IPS-NIHi11 (cell line): ENCODE measurements around the gene ZNF618.
A peak's percentile ranks its signal among the peaks of the same experiment; 100 is the strongest.
"Not testable (repeated sequence)": the region's sequence is repeated elsewhere in the genome, so short reads cannot be mapped to it uniquely, and the experiment has no call there.

Experiments
- DNase-seq: peaks from one replicate; pipeline ENCODE4 v3.0.0; 2012; ENCODE audit warnings: mixed read lengths, low spot score

The ZNF618 gene

DNA sequence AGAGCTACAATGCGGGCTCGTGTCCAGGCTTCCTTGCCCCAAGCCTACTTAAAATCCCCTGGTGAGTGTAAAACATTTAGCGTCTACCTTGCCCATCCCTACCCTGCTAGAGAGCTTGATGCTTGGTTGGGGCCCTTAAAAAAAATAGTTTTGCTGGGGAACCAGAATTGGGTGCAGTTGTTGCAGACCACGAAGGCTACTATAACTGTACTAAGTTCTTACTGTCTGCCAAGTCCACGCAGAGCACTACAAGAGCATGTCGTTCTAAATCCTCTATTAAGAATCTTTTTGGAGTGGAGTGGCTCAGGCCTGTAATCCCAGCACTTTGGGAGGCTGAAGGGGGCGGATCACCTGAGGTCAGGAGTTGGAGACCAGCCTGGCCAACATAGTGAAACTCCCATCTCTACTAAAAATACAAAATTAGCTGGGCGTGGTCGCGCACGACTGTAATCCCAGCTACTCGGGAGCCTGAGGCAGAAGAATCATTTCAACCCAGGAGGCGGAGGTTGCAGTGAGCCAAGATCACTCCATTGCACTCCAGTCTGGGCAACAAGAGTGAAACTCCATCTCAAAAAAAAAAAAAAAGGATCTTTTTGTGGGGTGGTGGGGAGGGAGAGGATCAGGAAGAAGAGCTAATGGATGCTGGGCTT, 206.8 kb downstream of the ZNF618 start:
- not testable (repeated sequence) for DNase-seq

DNA sequence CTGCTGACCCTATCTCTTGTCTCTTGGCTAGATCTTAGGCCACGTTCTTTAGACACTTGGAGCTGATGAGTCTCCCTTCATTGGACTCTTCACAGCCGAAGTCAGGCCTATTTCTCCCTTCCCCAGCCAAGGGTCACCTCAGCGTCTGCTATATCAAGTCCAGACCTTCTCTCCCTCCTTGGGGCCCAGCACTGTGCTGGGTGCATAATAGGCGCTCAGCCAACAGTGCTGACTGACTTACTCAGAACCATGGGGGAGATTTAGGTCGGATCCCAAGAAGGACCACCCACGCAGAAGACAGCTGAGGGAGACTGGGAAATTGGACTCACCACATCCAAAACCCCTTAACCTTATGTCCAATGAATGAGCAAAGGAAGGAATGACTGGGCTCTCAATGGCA, 207.6 kb downstream of the ZNF618 start:
- DNase-seq, result no peak

DNA sequence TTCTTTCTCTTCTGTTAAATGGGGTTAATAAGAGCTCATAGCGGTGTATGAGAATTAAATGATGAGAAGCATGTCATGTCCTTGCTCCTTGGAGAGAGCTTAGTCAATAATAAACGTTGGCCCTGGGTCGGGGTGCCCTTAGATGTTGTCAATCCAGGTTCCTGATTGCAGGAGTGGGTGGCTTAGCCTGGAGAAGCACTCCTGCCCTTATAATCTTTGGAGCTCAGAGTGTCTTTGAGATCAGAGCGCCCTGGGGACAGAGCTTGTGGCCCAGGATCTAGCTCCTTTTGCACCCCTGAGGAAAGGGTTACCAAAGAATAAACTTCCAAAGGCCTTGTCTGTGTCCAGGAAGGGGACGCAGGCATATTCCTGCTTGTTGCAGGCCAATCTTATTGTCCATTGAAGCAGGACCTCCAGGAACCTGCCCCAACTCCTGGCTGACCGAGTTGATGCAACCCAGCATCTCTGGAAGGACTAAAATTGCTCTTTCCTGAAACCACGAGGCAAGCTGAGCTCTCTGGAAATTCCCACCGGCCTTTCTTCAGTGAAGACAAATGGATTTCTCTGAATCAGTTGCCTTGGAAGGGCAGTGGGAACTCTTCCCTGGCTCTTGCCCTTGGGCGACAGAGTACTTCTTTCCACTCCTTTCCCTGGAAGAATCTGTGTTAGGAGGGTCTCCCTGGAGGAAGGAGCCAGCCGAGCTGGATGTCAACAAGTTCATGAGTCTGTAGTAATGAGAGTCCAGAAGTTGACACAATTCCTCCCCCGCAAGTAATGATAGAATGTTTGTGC, 208.4 kb downstream of the ZNF618 start:
- DNase-seq, result no peak

DNA sequence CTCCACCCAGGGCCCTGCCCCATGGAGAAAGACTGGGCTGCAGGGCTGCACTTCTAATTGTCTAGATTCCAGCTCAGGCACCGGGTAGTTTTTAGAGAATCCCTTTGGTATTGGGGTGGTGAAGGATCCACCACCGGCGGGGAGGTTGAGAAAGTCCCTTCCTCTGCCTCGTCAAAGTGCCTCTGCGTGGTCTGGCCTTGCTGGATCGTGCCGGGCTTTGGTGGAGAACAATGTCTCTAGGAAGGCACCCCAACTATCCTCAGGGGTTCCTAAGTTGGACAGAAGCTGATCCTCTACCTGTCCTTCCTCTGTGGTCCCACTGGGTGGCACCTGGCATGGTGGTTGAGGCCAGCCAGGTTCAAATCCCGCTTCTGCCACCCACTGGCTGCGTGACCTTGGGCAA, 209.3 kb downstream of the ZNF618 start:
- DNase-seq, result no peak

DNA sequence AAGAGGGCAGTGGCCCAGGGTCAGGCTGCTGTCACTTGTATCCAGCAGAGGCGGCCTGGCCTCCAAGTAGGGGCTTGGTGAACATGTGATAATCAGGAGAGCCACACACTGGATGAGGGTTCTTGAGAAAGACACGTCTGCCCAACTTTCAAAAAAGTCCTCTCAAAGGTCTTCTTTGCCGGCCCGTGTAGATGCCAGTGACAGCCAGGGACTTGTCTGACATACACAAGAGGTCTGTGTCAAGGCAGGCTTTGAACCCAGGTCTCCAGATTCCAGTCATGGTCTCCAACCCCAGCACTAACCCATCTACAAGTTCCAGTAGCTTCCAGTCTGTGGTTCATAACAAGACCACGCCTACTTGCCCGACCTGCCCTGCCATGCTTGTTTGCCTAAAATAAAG, 209.9 kb downstream of the ZNF618 start:
- no peak for DNase-seq

DNA sequence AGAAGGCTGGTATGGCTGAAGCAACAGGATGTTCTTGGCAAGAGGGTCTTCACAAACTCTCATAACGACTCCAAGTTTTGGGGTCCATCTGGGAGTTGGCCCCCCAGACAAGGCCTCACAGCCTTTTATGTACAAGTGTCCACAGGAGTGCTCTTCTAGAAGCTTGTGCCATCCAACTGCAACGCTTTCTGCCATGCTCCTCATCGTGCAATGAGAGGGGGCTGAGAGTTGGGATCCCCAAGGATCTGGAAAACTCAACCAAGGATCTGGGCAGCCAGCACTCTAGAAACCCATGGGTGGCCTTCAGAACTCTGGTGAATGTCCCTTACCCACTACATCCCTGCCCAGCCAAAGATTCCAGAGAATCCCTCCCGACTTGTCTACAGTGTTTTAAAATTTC, 210.5 kb downstream of the ZNF618 start:
- no peak for DNase-seq

DNA sequence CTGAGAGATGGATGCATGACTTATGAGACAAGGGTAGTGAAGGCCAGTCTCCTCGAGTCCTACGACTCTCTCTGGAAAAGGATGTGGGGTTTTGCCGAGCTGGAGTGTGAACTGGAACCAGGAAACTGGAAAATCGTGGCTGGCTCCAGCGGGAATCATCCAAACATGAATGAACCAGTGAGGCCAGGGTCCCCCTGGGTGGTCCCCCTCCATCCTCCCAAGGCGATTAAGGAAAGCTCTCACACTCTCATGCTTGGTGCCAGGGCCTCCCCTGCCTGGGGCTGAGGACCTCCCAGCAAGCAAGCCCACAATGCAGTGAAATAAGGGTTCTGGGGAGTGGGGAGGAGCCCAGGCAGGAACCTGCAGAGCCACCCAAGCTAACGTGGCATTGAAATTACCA, 211.6 kb downstream of the ZNF618 start:
- no peak for DNase-seq

DNA sequence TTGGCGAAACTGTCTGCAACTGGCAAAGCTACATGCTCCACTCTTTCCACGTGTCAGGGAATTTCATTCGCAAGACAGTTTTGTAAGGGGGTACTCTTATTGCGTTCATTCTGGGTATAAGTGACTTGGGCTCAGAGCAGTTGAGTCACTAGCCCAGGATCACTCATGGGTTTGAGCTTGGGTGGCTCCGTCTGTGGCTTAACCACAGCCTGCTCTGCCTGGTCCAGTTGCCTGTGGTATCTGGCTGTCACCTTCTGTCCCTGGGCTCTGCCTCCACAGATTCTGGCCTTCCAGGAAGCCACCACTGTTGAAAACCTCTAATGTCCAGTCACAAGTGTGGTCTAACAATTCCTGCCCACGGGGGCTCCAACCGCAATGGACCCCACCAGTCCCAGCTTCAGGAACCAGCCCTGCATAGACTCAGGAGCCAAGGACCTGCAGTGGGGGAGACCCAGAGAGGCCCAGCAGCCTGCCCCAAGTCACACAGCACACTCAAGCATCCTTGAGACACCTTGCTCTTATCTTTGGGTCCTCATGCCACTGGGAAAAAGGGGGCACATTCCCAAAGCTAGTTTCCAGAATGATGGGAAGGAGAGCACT, 212.6 kb downstream of the ZNF618 start:
- no peak for DNase-seq

DNA sequence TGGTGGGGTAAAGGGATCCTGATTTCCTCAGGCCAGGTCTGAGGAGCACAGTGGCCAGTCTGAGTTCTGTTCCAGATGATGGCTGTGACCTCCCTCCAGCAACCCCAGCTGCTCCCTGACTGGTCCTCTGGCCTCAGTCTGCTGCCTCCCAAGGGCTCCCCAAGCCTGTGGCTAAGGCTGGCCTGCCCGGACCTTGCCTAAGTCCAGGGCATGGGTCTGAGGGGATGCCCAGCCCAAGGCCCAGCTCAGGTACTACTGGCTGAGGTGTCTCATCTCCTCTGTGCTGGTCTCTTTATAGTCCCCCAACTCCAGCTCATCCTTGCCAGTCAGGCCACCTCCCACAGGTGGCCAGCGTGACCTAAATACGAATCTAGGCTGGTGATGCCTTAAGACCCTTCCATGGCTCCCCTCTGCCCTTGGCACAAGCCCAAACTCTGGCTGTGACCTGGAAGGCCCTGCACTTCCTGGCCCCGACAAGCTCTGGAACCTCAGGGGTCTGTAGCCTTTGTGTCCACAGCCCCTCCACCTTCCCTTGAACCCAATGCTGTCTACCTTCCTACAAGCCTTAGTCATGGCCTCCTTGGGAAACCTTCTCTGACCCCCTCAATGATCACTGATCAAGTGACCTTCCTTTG, 213.2 kb downstream of the ZNF618 start:
- DNase-seq, result no peak

DNA sequence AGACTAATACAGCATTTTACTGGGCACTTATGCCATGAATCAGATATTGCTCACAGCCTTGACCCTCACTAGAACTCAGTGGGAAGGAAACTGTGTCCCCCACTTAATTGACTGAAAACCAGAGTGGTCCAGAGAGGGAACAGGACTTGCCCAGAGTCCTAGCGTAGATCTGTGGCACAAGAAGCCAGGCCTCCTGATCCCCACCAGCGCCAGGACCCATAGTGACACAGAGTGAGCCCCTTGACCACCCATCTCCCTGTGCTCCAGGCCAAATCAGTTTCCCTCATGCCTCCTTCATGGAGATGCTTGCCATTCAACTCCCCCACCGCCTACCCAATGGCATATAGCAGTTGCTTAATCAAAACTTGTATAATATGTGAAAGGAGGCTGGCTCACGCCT, 214.7 kb downstream of the ZNF618 start:
- DNase-seq, result no peak

DNA sequence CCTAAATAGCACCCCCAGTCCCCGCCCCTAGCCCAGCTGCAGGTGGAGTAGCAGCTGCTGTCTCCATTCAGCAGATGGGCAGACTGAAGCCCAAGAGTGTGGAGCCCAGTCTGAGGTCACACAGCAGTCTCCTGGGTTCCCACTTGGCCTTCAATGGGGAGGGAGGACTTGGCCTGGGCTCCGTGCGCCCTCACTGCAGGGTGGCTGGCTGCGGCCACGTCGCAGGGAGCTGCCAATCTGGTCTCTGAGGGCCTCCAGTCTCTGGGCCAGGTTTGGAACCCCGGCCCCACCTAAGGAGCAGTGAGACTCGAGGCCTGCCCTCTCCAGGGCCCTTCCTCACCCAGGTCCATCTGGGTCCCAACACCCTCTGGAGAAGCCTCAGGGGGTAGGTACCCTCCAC, 215.6 kb downstream of the ZNF618 start:
- DNase-seq, result no peak

DNA sequence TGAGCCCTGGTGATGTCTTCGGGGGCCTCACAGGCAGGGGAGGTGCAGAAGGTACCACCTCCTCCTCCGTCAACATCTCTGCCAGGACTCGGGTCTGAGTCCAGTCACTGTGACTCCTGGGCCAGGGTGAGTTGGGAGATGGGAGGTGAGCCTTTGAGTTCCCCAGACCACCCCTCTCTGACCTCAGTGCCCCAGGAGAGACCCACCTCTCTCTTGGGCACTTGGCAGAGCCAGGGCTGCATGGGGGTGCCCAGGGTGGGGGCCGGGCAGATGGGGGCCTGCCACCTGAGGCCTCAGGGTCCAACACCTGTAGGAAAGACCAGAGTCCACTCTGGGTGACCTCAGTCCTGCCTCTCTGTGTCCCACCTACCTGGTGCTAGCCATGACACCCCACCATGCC, 216.2 kb downstream of the ZNF618 start:
- DNase-seq, result no peak

DNA sequence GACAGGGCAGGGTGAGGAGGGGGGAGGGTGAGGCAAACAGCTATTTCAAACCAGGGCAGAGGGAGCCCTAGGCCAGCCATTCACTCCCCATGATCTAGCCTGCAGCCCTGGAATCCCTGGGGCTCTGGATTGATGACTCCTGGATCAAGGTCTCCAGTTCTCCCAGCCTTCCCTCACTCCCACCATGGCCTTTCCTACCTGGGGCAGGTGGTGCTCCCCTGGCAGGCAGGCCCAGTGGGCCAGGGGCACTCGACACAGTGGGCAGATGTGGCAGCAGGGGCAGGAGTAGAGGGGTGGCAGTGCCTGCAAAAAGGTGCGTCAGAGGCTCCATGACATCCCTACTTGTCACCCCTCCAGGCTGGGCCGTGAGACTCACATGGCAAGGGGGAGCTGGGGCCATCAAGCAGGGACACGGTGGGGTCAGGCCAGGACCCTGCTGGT, 216.9 kb downstream of the ZNF618 start:
- DNase-seq, result no peak

DNA sequence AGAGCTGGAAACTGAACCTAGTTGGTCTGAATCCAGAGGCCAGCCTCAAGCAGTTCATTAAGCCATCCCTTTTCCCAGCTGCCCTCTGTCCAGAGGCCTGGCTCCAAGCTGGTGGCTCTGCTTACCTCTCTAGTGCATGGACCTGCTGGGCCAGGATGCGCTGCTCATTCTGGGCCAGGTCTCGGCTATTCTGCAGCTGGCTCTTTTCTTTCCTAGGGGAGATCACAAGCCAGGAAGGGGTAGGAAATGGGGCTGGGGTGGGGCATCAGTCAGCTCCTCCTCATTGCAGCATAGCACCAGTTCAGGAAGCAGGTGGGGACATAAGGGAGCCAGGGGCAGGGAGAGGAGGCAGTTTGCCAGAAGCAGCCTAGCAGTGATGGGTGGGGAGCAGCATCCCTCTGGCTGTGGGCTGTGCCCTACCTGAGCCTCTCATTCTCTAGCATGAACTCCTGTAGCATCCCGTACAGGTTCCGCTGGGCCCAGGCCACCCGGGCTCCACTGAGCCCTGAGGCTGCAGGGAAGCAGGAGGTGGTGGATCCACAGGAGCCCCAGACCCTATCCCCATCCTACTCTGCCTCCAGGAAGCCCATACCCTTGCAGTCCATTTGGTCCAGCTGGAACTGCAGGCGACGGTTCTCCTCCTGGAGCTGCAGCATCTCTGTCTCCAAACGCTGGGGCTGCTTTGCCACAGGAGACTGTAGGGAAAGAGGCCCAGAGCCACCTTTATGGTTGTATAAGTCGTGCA, 217.8 kb downstream of the ZNF618 start:
- no peak for DNase-seq

DNA sequence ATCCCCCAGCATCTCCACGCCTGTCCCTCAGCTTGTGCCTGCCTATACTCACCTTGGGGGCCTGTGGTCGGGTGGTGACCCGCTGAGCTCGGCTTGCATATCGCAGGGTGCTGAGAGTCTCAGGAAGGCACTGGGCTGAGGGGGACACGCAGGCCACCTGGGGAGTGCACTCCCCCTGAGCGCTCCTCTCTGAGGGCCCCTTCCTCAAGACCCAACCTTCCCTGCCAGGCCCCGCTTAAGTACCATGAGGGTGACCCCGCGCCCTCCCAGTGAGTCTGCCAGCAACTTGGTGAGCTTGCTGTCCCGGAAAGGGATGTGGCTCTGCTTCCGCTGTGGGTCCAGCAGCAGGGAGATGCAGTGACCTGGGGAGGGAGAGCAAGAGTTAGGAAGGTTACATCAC, 218.9 kb downstream of the ZNF618 start:
- no peak for DNase-seq

DNA sequence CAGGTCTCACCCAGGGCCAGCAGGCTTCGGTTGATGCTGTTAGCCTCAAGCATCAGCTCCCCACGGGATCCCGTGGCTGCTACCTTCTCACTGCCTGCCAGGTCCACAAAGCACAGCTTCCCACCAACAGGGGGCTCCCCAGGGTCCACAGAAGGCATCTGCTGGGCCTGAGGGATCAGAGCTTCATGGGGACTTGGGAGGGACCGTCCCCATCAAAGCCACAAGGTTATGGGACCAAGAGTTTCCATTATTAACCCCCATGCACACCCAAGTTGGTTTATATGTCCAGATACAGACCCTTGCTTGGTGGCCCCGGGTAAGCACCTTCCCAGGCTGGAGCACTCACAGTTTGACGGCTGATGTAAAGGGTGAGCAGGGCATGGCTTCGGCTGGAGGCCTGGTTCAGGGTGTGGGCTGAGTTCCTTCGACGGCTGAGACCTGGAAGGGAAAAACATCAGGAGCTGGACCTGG, 220.0 kb downstream of the ZNF618 start:
- DNase-seq, result peak; percentile 74

DNA sequence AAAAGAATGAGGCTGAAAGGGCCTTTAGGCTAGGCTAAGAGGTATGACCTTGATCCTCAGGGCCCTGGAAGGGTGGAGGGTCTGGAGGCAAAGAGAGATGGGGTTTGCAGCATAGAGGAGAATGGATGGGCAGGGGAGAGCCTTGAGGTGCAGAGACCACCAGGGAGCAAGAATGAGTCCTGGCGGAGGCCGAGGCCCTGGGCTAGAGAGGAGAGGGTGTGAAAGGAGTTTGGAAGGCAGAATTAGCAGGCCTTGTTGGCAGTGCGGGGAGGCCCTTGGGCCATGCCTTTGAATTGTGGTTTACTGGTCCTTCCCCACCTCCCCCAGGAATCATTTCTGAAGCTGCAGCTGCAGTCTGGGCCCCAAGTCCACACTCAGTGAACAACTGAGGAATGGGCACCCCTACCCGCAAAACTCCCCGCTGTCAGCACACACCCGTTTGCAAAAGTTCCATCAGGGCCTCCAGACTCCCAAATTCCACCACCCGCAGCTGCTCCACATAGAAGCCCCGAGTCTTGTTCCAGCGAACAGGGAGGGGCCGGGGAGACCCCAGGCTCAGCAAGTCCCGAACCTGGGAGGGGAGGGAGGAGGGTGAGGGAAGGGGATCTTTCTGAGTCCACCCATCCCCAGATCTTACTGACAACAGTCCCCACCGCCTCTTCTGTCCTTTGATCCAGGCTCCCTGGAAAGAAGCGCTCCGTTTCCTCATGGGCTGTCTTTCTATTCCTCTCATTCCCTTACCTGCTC, 220.9 kb downstream of the ZNF618 start:
- no peak for DNase-seq

DNA sequence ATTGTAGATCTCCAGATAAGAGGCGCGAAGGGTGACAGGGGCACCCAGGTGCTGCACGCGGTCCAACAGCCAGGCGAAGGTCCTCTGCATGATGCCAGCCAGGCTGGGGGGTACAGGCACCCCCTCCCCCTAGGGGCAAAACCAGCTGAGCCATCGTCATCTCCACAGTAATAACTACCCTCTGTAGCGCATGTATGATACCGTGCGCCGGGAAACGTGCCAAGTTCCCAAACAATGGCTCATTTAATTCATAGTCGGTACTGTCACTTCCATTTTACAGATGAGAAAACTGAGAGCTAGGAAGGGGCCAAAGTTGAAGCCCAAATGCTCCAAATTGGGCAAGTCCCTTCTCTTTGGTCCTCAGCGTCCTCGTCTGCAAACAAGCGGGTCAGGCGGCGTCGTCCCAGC, 221.5 kb downstream of the ZNF618 start:
- no peak for DNase-seq

DNA sequence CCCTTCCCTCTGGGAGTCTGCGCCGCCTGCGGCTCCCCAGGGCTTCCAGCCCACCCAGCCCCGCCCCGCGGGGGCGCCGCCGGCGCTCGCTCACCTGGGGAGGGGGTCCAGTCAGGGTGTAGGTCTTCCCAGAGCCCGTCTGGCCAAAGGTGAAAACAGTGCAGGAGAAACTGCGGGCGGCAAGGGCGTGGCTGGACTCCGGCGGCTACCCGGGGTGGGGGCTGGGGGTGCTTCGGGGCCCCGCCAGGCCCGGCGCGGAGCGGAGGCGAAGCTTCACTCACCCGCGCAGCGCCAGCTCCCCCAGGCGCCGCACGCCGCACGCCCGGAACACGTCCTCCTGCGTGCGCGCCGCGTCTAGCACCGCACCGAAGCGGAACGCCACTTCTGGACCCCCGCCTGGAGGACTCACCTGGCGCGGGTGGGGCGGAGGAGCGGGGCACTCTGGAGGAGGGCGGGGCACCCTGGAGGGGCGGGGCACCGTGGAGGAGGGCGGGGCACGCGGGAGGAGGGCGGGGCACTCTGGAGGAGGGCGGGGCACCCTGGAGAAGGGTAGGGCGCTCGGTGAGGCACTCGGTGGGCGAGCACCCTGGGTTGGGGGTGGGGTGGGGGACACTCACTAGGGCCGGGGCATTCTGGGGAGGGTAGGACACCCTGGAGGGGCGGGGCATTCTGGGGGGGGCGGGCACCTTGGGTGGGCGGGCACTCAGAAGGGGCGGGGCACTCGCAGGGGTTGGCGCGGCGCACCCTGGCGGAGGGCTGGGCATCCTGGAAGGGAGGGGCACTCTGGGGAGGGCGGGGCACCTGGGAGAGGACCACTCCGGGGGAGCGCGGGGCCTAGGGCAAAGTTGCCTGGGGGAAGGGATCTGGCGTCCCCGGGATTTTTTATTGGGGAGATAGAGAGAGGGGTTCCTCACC, 222.2 kb downstream of the ZNF618 start:
- peak; percentile 95 for DNase-seq
